T-helper 9 cell (primary cell): ENCODE results near the gene SEC62.

ENCODE experiments used
- DNase-seq: peaks from one replicate; pipeline ENCODE4 v3.0.0-alpha.2; 2020

Gene SEC62

DNA sequence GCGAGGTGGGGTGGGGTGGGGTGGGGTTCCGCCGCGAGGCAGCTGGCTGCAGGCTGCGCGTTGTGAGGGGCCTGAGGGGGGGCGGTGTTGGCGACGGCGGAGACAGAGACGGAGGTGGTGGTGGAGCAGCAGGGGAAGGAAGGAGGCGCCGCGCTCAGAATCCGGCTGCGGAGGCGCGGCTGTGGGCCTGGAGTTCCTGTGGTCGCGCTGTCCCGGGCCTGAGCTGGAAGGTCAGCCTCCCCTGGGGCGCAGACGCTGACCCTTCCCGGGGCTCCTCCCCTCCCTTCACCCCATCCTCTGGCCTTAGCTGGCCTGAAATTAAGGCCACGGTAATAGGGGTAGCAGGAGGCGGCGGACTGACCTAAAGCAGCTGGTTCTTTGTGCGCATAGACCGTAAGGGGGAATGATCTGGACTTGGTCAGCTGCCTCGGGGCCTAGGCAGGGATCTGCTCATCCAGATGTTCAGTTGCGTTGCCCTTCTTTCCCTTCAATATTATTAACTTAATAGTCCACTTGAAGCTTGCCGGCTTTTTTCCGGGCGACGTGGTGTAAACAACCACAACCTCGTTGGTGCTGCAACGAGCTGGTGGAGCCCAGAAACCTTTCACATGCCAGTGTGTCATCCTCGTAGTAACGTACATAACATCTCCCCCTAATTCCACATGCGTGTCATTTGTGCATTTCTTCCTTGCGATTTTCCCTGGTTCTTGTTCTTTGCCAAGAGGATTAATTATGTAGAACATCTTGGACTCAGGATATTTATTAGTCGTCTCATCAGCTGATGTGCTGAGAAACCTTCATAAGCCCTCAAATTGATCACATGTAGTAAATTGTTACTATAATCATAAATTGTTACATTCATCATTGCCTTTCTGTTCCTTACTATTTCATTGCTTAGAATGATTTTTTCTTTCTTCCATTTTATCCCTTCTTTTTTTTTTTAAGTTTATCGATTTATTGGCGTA lies 626 bp downstream of the SEC62 start:
- DNase-seq: peak; percentile 13

GRCh38 chr3:169968224-169968885 lies 1.7 kb downstream of the SEC62 start:
- DNase-seq: no peak

GRCh38 chr3:169969174-169970095 lies 2.8 kb downstream of the SEC62 start:
- no peak for DNase-seq

- DNase-seq: no peak
Observed at GRCh38 chr3:169970847-169971246, 4.2 kb downstream of the SEC62 start.

DNA sequence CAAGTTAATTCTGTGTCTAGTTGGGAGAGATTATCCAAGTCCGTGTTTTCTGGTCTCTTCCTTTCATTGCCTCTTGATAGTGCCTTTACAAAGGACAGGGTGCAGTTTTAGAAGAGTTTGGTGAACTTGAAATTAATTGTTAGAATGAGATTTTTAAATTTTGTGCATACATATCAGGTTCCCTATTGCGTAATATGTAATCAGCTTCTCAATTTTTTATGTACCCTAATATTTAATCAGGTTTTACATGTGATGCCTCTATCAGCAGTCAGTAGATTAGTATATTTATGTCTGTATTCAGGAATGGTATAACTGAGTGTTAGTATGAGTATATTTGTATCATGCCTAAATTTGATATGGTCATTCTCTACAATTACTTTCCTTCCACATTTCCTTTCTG lies 4.9 kb downstream of the SEC62 start:
- DNase-seq: no peak

GRCh38 chr3:169980055-169980454 lies 13.4 kb downstream of the SEC62 start:
- no peak for DNase-seq

GRCh38 chr3:169984292-169984691 lies 17.7 kb downstream of the SEC62 start:
- no peak for DNase-seq

- DNase-seq: no peak
Observed at GRCh38 chr3:169990431-169990830, 23.8 kb downstream of the SEC62 start.

DNA sequence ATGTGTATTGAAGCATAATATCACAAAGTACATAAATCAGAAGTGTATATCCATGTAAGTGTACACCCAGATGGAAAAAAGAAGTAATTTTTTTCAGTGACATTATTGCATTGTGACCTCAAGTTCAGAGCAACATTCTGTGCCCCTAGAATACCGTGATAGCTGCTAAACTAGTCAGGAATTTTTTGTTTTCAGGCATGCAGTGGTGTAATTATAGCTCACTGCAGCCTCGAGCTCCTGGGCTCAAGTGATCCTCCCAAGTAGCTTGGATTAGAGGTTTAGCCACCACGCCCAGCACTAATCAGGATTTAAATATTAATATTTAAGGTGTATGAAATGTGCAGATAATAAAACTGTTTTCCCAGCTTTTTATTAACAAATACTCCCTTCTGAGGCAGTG lies 25.5 kb downstream of the SEC62 start:
- DNase-seq: no peak

- DNase-seq: no peak
Observed at GRCh38 chr3:169992781-169993180, 26.2 kb downstream of the SEC62 start.

- DNase-seq: no peak
Observed at GRCh38 chr3:169993761-169994160, 27.2 kb downstream of the SEC62 start.

- no peak for DNase-seq
Observed at GRCh38 chr3:169996063-169996462, 29.5 kb downstream of the SEC62 start.

DNA sequence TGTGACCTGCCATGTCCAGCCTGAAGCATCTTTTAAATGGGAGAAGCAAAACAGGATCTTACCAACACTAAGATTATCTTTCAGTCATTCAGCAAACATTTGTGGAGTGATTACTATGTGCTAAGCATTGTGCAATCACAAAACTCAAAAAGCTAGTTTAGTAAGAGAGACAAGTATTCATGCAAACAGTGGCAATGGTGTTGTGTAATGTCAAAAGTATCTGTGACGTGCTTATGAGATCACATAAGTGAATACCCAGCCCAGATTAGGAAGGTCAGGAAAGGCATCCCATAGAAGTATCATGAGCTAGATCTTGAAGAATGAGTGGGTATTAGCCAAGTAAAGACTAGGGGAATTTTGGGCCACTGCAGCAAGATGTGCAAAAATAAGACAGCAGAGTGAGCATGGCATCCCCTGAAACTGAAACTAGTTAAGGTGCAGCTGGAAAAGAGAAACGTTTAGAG lies 32.1 kb downstream of the SEC62 start:
- no peak for DNase-seq

- no peak for DNase-seq
Observed at GRCh38 chr3:169999433-169999832, 32.8 kb downstream of the SEC62 start.

DNA sequence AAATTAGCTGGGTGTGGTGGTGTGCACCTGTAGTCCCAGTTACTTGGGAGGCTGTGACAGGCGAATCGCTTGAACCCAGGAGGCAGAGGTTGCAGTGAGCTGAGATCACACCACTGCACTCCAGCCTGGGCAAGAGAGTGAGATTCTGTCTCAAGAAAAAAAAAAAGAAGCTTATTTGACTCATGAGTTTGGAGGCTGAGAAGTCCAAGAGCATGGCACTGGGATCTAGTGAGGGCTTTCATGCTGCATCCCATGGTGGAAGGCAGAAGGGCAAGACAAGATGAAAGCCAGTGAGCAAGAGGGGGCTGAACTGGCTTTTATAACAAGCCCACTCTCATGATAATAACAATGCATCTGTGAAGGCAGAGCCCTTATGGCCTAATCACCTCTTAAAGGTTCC lies 33.4 kb downstream of the SEC62 start:
- DNase-seq: no peak

DNA sequence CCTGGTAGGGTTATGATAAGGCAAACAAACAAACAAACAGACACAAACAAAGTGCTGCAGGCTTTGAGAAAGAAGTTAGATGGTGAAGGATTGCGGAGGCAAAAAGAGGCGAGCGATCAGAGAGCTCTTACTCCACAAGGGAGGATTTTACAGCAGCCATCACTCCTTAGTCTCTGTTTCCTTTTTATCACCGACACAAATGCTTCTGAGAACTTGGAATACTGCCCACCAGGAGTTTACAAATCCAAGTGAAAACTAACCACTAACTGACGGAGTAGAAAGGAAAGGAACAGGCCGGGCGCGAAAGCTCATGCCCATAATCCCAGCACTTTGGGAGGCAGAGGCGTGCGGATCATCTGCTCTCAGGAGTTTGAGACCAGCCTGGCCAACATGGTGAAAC lies 35.6 kb downstream of the SEC62 start:
- no peak for DNase-seq

DNA sequence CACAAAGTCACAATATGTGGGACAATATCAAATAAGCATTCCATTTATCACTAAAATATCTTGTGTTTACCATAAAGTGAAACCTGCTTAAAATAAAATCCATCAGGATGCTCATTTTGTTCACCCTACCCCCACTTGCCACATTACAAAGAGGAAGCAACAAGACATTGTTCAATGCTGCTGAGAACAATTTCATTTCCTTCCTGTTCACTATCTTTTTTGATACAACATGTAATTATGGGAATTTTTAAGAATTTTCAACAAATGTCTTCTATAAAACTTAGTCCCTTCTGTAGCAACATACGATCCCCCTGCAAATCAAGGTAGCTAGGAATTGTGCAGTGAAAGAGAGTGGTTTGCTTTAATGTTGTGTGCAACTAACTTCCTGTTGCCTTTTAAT lies 36.3 kb downstream of the SEC62 start:
- DNase-seq: no peak

- no peak for DNase-seq
Observed at GRCh38 chr3:170003881-170004356, 37.3 kb downstream of the SEC62 start.

DNA sequence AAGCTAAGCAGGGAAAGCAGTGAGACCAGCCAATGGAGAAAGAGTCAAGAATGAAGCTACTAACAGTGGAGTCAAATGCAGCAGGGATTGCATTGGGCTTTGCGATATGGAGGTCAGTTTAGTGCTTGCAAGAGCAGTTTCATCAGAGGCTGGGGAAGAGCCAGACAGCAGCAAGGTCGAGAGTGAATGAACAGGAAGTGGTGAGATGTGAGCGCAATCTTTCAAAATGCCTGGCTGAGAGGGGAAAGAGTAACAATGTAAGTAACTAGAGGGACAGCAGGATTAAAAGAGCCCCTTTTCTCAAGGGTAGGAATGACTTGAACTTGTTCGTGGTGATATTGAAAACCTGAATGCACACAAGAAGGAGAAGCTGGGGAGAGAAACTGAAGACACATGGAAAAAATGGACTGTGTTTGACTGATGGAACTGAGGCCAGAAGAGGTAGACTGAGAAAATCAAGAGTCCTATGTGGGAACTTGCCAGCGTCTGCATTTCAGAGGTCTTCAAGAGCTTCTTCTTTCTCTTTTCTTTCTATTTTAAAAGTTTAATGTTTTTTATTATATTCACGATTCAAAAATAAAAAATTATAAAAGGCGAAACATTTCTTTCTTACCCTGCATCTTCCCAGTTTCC lies 40.5 kb downstream of the SEC62 start:
- DNase-seq: peak; percentile 7

- DNase-seq: no peak
Observed at GRCh38 chr3:170010498-170010897, 43.9 kb downstream of the SEC62 start.

- DNase-seq: no peak
Observed at GRCh38 chr3:170012683-170013400, 46.2 kb downstream of the SEC62 start.

GRCh38 chr3:170016057-170016456 lies 49.5 kb downstream of the SEC62 start:
- no peak for DNase-seq
